ENCODE results near the gene RHEX.

Gene RHEX

DNA sequence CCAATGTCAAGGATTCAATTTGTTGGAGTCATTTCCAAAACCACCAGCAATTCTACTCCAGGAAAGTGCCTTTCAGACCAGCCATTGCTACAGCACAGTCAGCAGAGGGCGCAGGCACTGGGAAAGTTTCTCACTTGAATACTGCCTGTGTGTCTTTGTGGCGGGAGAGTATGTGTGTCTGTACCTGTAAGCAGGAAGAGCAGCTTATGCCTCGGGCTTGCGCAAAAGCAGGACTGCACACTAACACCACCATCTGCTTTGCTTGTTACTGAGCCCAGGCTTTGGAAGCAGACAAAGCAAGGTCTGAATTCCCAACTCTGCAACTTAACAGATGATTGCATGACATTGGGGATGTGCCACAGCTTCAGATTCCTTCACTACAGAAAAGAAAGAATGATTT lies 22.3 kb upstream of the RHEX start:
- H3K27ac ChIP-seq = peak overlapping the region; percentile 9; the same call in 1 of the 2 replicates
- no peak for TF ChIP-seq ZFX (IDR thresholded peaks at IDR 0.05)
- peak; percentile 97 for TF ChIP-seq CTCF (conservative IDR thresholded peaks at IDR 0.05)

DNA sequence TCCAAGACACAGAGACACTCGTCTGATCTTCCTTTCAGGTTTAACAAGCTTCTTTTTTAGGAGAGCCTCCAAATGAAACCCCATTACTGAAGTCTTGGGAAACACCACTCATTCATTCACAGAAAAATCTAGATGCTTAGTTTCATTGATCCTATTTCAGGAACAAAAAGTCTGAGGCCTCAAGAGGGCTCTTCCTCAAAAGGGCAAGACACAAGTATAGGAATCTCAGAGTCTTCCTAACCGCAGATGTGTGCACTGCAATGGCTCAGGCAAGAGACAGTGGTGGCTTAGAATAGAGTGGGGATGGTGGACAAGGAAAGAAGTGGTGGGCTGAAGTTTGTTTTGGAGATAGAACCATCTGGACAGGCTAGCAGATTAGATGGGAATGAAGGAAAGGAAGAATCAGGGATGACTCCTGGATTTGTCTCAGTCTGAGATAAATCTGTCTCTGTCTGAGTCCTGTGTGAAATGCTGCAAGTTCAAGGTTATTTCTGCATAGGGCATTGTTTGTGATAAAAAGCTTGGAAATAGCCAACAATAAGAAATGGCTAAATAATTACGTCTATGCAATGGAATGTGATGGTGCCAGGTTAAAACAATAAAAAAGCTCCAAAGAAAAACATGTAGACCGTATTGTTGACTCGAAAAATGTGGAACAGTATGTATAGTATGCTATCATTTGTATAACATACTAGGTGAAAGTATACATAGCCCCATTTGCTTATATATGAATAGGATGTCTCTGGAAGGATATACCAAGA lies 20.4 kb upstream of the RHEX start:
- TF ChIP-seq CTCF (conservative IDR thresholded peaks at IDR 0.05) (no peak), ZFX (IDR thresholded peaks at IDR 0.05) (no peak)

GRCh38 chr1:206035027-206035426 lies 17.9 kb upstream of the RHEX start:
- no peak overlapping the region for H3K27ac ChIP-seq
- TF ChIP-seq CTCF (conservative IDR thresholded peaks at IDR 0.05) = no peak
- no peak for TF ChIP-seq ZFX (IDR thresholded peaks at IDR 0.05)

More for the DNA sequence above, 20.4 kb upstream of the RHEX start:
- no peak overlapping the region for H3K27ac ChIP-seq

GRCh38 chr1:206036663-206037455 lies 16.1 kb upstream of the RHEX start:
- H3K27ac ChIP-seq = no peak overlapping the region
- TF ChIP-seq CTCF (conservative IDR thresholded peaks at IDR 0.05) (no peak), ZFX (IDR thresholded peaks at IDR 0.05) (no peak)

- H3K27ac ChIP-seq = no peak overlapping the region
- no peak for TF ChIP-seq ZFX (IDR thresholded peaks at IDR 0.05)
- no peak for TF ChIP-seq CTCF (conservative IDR thresholded peaks at IDR 0.05)
These were observed 15.4 kb upstream of the RHEX start for GRCh38 chr1:206037581-206037980.

- H3K27ac ChIP-seq = no peak overlapping the region
- no peak for TF ChIP-seq ZFX (IDR thresholded peaks at IDR 0.05)
- no peak for TF ChIP-seq CTCF (conservative IDR thresholded peaks at IDR 0.05)
These were observed 13.7 kb upstream of the RHEX start for GRCh38 chr1:206039046-206039973.
